Right forelimb (tissue), 1 donor: ENCODE measurements around the gene ECHDC1.

ENCODE experiments used
- DNase-seq: peaks from one replicate; pipeline ENCODE4 v3.0.0-alpha.2; 2018

The ECHDC1 gene

DNA sequence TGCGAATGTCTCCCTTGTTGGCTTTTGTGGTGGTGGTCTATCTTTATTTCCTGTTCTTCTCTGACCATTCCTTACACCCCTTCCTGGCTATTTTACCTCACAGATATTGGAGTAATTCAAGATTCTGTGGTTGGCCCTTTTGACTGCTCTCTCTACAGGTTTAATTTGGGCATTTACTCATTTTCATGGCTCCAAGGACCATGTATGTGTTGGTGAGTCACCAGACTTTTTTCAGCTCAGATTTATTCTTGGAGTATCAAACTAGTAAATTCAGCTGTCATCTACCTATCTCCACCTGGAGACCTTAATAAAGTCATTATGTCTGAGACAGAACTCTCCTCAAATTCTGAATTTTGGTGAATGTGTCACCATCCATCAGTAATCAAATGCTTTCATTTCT, 61.2 kb downstream of the ECHDC1 start:
- DNase-seq = no peak

- DNase-seq = no peak
These were observed 63.6 kb downstream of the ECHDC1 start for GRCh38 chr6:127279815-127280214.

- DNase-seq = no peak
These were observed 65.2 kb downstream of the ECHDC1 start for GRCh38 chr6:127277878-127278843.

- DNase-seq = no peak
These were observed 67.1 kb downstream of the ECHDC1 start for GRCh38 chr6:127276331-127276730.

GRCh38 chr6:127273499-127273898, 69.9 kb downstream of the ECHDC1 start:
- DNase-seq = no peak

DNA sequence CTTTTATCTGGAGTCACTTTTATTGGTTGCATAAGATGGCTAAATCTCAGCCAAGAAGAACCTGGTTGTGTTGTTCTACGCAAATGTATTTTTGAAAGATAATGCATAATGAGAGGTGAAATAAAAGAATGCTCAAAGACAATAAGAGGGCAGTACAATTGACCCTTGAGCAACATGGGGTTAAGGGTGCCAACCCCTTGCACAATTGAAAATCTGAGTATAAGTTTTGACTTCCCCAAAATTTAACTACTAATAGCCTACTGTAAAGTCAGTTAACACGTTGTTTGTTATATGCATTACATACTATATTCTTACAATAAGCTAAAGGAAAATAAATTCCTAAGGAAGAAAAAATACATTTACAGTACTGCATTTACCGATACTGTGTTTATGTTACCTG, 70.8 kb downstream of the ECHDC1 start:
- no peak for DNase-seq

DNA sequence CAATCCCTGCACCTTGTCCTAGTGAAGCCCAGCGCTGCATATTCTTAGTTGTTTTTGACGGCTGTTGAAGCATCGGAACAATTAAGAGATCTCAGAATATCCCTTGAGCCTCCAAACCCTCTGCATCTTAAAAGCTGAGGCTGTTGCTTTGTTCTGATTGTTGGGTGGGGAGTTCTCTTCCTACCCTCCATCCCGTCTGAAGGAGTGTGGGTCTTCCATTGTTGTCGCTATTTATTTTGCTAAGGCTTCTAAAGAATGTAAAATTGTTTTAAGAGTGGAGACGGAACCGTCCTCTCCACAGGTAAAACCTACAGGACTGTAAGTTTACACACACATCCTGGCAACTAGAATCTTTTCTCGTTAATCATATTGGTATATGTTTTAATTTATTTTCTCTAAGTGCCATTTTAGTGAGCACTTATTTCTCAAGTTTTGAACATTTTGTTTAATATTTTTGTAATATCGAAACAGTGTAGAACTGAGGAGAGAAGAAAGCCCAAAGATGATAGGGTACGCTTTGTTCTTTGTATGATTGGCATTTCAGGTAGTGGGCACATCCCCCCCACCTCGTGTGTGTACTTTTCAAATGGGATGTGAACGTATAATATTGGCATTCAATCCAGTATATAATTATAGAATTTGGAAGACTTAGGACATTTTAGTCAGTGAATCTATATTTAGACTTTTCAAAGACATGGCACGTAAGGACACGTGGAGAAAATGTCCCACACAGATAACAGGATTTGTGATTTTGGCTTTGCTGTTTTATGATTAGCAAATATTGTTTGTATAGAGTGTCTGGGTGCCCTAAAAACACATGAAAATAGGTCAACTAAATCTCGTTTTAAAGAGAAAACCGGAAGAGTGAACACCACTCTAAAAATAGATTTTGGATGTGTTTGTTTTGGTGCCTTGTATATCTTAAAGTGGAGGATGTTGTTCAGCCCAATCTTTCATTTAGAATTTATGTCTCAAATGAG, 75.5 kb downstream of the ECHDC1 start:
- no peak for DNase-seq

DNA sequence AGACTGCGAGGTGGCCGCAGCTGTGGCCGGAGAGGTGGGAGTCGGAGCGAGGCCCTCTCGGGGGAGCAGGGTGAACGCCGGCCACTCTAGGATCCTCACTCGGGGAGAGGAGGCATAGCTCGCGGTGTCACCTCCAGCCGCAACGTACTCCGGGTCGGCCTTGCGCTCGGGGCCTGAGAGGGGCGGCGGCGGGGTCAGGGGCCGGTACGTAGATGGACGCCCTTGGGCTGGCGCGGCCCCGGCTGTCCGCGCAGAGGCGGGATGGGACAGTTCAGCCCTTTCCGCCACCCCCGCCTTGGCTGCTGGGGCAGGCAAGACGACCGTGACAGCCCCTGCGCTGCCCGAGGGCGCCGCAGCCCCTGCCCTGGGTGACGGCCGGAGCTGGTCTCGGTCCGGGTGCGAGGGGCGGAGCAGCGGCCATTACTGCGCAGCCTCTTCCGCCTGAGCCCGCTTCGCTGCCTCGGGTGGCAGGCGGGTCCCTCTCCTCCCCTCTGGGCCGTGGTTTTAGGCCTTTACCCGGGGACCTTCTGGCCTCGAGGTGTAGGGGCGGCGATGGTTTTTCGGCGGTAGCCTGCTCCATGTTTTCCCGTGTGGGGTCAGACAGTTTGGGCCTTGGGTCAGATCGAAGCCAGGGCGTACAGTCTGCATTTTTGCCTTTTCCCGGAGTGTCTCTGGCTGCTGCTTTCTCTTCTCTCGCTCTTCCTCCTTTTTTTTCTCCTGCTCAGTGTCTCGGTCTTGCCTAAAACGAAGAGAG, 76.3 kb downstream of the ECHDC1 start:
- peak; percentile 89 for DNase-seq

- peak; percentile 93 for DNase-seq
These were observed 77.1 kb downstream of the ECHDC1 start, which contains the start of gene RNF146 for GRCh38 chr6:127266178-127266891. RNF146 (plus strand) TSS chr6:127266864; CDS start chr6:127280339, 13,475 bp downstream.

- DNase-seq = no peak
These were observed 79.9 kb downstream of the ECHDC1 start for GRCh38 chr6:127263481-127263880.

DNA sequence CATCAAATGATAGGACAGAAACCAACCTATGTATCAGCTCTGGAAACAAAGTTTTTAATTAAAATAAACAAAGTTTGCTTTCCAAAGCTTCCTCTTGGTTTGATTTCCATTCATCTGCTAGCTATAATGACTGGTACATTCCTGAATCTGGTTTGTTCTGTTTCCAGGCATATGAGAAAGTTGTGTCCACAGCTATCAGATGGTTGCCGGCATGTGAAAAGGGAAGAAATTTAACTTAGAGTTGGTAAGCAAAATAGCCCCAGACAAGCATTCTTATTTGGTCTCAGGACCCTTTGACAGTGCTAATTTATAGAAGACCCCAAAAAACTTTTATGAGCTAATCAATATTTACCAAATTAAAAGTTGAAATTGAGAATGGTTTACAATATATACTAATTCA, 80.5 kb downstream of the ECHDC1 start:
- no peak for DNase-seq

DNA sequence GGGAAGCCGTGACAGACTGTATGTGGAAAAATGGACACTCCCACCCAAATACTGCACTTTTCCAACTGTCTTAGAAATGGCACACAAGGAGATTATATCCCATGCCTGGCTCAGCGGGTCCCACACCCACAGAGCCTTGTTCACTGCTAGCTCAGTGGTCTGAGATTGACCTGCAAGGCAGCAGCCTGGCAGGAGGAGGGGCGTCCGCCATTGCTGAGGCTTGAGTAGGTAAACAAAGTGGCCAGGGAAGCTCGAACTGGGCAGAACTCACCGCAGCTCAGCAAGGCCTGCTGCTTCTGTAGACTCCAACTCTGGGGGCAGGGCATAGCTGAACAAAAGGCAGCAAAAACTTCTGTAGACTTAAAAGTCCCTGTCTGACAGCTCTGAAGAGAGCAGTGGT, 88.1 kb downstream of the ECHDC1 start:
- DNase-seq = no peak

DNA sequence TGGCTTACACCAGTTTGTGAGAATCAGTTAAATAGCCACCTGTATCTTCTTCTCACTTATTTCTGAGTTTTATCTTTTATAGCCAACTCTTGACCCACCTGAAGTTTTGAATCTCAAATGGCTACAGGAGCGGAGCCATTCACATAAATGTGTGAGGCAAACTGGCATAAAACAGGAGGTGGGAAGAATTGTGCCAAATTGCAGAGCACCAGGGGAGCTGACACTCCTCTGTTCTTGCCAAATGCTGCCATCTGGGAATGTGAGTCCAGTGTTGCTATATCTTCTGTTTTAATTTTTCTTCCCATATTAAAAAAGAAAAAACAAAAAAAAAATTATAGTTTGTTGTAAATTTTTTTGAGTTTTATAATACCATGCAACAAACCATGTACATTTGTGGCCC, 93.8 kb downstream of the ECHDC1 start:
- DNase-seq = no peak

DNA sequence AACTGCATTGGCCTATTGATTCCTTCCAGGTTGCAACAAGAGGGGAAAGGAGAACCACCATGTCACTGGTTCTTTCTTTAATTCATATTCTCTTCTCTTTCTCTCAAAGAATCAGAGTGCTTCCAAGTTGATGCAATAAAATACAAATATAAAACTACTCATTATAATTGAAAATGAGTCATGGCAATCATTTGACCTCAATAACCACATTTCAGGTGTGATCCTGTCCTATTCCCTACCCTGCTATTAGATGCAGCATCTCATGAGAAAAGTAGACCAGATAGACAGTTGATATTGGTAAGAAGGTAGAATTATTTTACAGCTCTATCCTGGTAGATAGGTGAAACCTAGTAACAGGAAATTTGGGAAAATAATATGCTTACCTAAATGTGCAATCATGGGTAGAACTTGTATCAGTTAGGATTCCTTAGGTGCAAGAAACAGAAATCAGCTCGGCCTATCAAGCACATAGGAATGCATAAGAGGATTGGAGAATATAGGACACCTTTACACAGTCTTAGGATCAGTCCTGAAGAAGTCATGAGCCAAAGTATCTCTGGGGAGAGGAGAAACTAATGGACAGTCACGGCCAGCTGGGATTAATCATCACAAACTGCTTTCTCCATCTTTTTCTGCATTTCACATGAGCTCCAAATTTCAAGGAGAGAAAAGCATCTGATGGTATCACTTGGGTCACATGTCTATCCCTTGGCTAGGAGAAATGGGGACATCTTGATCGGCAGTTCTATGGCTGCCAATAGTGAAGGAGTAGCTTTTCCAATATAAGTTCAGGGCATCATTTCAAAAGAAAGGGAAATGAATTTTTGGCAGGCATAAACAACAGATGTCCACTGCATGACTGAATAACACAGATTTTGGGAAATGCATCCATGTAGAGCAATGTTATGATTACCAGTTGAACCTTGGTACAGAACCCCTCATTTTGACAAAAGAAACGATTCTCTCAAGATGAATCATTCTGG, 96.0 kb downstream of the ECHDC1 start:
- no peak for DNase-seq

DNA sequence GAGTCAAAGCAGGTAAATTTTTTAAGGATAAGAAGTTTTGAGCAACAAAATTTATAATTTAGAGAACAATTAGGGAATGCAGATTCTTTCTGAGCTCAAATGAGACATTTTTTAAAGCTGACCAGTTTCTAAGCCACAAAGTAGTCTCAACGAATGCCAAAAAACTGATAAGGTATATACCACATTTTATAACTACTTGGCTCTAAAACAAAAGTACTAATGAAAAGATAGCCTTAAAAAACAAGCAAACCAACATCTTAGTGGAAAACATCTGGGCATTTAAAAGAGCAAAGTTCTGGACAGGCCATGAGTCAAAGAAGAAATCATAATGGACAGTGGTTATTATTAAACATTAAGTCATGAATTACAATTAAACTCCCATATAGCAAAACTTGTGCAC, 99.9 kb downstream of the ECHDC1 start:
- DNase-seq = no peak
